GM12875 (cell line): ENCODE data around the gene CEP63.

Source experiments
- H3K4me3 ChIP-seq: one replicate; pipeline ENCODE4 v1.5.1; 2011; ENCODE audit warnings: low read depth, low read length, control low read depth
- CTCF ChIP-seq: IDR thresholded peaks from 2 replicates; pipeline ENCODE4 v1.5.1; 2011; ENCODE audit warnings: low read depth, mild to moderate bottlenecking, control low read depth, inconsistent platforms, low read length, moderate library complexity, borderline replicate concordance; ENCODE audit not compliant: insufficient read depth

Gene CEP63

GRCh38 chr3:134485075-134485717, 661 bp upstream of the CEP63 start:
- no peak for TF ChIP-seq CTCF
- H3K4me3 ChIP-seq, result peak overlapping the region; percentile 70

DNA sequence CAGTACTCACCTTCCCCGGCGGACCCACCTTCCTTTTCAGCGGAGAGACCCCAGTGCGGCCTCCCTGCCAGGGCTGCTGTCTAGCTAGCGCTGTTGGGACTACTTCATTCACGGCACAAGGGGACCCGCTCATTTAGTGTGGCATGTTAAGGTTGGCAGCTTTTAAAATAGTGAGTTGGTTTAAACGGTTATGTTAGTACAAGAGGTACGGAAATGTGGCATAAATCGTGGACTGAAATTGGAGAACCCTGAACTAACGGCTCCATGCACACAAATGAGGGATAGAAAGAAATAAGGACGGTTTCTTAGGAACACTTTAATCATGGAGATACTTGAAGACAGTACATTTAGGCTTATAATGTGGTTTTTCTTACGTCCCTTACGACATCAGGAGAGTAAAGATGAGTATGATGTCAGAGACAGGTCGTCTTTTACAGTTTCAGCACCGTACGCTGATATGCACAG, 752 bp downstream of the CEP63 start:
- peak overlapping the region; percentile 70 for H3K4me3 ChIP-seq
- no peak for TF ChIP-seq CTCF

DNA sequence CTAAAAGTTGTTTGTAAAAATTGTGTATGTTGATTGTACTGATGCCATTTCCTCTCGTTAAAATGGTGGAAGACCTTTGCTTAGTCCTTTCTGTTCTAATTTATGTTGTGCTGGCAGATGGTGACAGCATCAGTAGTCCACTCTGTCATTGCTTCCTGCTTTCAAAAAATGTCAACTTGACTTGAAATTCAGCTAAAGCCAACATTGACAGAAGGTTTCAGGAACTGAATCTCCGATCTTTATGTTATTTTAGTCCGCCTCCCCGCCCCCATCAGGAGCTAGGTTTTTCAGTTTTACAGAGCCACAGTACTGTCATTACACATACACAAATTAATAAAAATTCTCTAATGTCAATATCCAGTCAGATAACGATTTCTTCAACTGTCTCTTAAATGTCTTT, 1.5 kb downstream of the CEP63 start:
- H3K4me3 ChIP-seq, result peak overlapping the region; percentile 70
- no peak for TF ChIP-seq CTCF

DNA sequence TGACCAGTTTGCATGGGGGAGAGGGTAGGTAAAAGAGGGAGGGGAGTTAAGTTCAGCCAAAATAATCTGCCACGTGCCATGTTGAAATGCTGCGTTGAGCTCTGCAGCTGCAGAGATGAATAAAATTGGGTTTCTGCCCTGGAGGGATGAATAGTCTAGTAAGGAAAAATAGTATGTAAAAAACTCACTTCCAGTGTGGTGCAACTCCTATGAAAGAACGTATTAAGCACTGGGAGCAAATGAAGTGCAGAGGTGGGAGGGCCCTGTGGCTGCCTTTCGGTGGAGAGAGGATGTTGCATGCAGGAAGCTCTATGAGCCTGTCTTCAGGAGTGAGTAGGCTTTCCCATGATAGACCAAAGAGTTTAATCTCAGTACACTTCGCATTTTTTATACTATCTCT, 8.6 kb downstream of the CEP63 start:
- no peak for TF ChIP-seq CTCF
- H3K4me3 ChIP-seq, result no peak overlapping the region

DNA sequence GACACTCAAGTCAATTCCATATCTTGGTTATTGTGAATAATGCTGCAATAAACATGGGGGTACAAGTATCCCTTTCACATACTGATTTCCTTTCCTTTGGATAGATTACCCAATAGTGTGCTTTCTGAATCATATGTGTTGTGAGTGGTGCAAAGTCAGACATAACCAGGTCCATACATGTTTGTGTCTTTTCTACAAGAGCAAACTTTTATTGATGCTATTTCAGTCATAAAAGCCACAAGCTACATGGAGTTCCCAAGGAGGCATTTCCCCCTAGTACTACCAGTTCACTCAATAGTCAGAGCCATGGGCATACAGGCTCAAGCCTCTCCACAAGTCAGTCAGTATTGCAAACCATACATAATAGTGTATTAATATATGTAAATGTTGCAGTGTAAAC, 10.1 kb downstream of the CEP63 start:
- TF ChIP-seq CTCF, result no peak

DNA sequence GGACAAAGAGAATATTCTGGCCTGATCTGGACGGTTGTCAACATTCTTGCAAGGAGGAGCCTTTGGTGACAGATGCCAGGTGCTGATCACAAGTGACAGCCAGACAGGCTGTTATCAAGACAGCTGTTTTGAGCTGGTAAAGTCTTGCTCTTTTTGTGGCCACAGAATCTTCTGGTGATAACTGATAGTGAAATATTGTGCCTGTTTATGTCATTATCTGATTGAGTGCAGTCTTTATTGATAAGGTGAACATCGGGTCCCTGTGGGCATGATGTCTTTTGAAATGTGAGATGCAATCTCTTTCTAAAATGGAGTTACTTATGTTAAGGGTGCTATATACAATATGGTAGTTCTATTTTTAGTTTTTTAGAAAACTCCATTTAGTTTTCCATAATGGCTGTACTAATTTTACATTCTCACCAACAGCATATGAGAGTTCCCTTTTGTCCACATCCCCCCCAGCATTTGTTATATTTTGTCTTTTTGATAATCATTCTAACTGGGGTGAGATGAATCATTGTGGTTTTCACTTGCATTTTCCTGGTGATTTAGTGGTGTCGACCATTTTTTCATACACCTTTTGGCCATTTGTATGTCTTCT, 10.7 kb downstream of the CEP63 start:
- no peak overlapping the region for H3K4me3 ChIP-seq
- TF ChIP-seq CTCF, result no peak

More for the DNA sequence above, 10.1 kb downstream of the CEP63 start:
- H3K4me3 ChIP-seq, result no peak overlapping the region

DNA sequence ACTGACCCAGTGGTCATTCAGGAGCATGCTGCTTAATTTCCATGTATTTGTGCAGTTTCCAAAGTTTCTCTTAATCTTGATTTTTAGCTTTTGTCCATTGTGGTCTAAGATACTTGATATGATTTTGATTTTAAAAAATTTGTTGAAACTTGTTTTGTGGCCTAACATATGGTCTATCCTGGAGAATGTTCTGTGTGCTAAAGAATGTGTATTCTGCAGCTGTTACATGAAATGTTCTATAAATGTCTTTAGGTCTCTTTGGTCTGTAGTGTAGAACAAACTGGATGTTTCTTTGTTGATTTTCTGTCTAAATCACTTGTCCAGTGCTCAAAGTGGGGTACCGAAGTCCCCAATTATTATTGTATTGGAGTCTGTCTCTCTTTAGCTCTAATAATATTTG, 17.4 kb downstream of the CEP63 start:
- no peak overlapping the region for H3K4me3 ChIP-seq
- no peak for TF ChIP-seq CTCF
